Endodermal cell (in vitro differentiated cells): Measurements from ENCODE around the gene PRPH. TPM values are rescaled to one million over a fixed set of nuclear protein-coding genes. Genes with fewer than 3 reads are reported as not detected.

Source experiments
- DNase-seq: peaks from one replicate; pipeline ENCODE4 v3.0.0-alpha.2; 2017
- H3K27ac ChIP-seq: 2 replicates; pipeline ENCODE4 v1.5.1; 2013; ENCODE audit warnings: mild to moderate bottlenecking, low read depth, low read length, moderate library complexity
- H3K27me3 ChIP-seq: 2 replicates; pipeline ENCODE4 v1.6.1; 2013; ENCODE audit warnings: mild to moderate bottlenecking, low read length, moderate library complexity; ENCODE audit not compliant: insufficient read depth, control insufficient read depth, poor library complexity, severe bottlenecking
- H3K36me3 ChIP-seq: 2 replicates; pipeline ENCODE4 v1.7.0; 2013; ENCODE audit warnings: mild to moderate bottlenecking, low read length, moderate library complexity; ENCODE audit not compliant: control insufficient read depth, insufficient read depth
- H3K4me1 ChIP-seq: one replicate; pipeline ENCODE4 v1.7.0; 2013; ENCODE audit warnings: low read length; ENCODE audit not compliant: control insufficient read depth, insufficient read depth
- H3K4me3 ChIP-seq: 2 replicates; pipeline ENCODE4 v1.5.1; 2013; ENCODE audit warnings: mild to moderate bottlenecking, low read length, moderate library complexity
- H3K9ac ChIP-seq: 2 replicates; pipeline ENCODE4 v1.6.1; 2013; ENCODE audit warnings: mild to moderate bottlenecking, low read length, moderate library complexity; ENCODE audit not compliant: poor library complexity, severe bottlenecking; ENCODE audit errors: extremely low read depth
- H3K9me3 ChIP-seq: 2 replicates; pipeline ENCODE4 v1.6.1; 2013; ENCODE audit warnings: mild to moderate bottlenecking, low read length, moderate library complexity; ENCODE audit not compliant: control insufficient read depth
- H3K27ac Mint-ChIP-seq: 2 replicates; pipeline ENCODE4 v1.8.0; 2020; ENCODE audit warnings: mixed read lengths
- H3K27me3 Mint-ChIP-seq: 2 replicates; pipeline ENCODE4 v1.8.0; 2021; ENCODE audit warnings: mild to moderate bottlenecking, mixed read lengths; ENCODE audit not compliant: insufficient read depth
- H3K36me3 Mint-ChIP-seq: 2 replicates; pipeline ENCODE4 v1.8.0; 2020; ENCODE audit warnings: low read depth, mixed read lengths
- H3K4me1 Mint-ChIP-seq: 2 replicates; pipeline ENCODE4 v1.8.0; 2020; ENCODE audit warnings: mixed read lengths
- H3K4me3 Mint-ChIP-seq: 2 replicates; pipeline ENCODE4 v1.8.0; 2020; ENCODE audit warnings: mild to moderate bottlenecking, moderate library complexity, mixed read lengths
- H3K9me3 Mint-ChIP-seq: 2 replicates; pipeline ENCODE4 v1.8.0; 2020; ENCODE audit warnings: mild to moderate bottlenecking, mixed read lengths
- CTCF ChIP-seq: fragments of 200-600 bp; sonication (generic); conservative IDR thresholded peaks from 2 replicates; pipeline ENCODE4 v1.5.0; 2021; ENCODE audit warnings: antibody characterized with exemption, mild to moderate bottlenecking
- whole genome bisulfite sequencing, 2 experiments: methylation state at CpG; one replicate each; pipeline versions ENCODE4 v1.1.5 to v1.1.7; 2013; ENCODE audit warnings: missing lambda C conversion rate in 2 of 2, mixed read lengths in 1 of 2; ENCODE audit not compliant: insufficient coverage in 1 of 2, insufficient read length in 1 of 2; 5-methylcytosine and 5-hydroxymethylcytosine counted together
- total RNA-seq, 2 donors: library from RNA; stranded (reverse); fragmentation: NEBNext Ultra II Directional in 1 of 2; extraction: Animal tissue kit (Norgen Biotek cat#: 25700) in 1 of 2; gene quantifications; 2 replicates in 1 of 2; 3 replicates in 1 of 2; pipeline ENCODE4 v1.2.1, GENCODE V29; 2021

PRPH gene
- total RNA-seq, 2 donors from 2014 or later: 0.42 to 0.51 TPM

- Histone ChIP-seq H3K4me3 (no peak overlapping the region), H3K9me3 (no peaks in the 10 kb centered on the region), H3K9ac (peak overlapping the region; percentile 1), H3K4me1 (peaks cover 3% of the 10 kb centered on the region), H3K36me3 (no peaks in the 10 kb centered on the region), H3K27ac (no peak overlapping the region), H3K27me3 (no peaks in the 10 kb centered on the region)
- no peaks in the 10 kb centered on the region for H3K27me3 Mint-ChIP-seq
- no peaks in the 10 kb centered on the region for H3K9me3 Mint-ChIP-seq
- H3K27ac Mint-ChIP-seq: no peak overlapping the region
- no peak for TF ChIP-seq CTCF
- peaks cover 9% of the 10 kb centered on the region for H3K4me1 Mint-ChIP-seq
- DNase-seq: no peak
- 71 to 75% methylated on average over 2 to 3 of the region's 3 CpGs for WGBS, 2 experiments
- peak overlapping the region; percentile 3 for H3K4me3 Mint-ChIP-seq
- peaks cover 4% of the 10 kb centered on the region for H3K36me3 Mint-ChIP-seq
These were observed 34.8 kb upstream of the PRPH start for GRCh38 chr12:49260166-49260565.

GRCh38 chr12:49260571-49261363 lies 34.2 kb upstream of the PRPH start:
- peaks cover 4% of the 10 kb centered on the region for H3K9me3 Mint-ChIP-seq
- Histone ChIP-seq H3K4me1 (peaks cover 3% of the 10 kb centered on the region), H3K36me3 (no peaks in the 10 kb centered on the region), H3K4me3 (no peak overlapping the region), H3K9ac (peak overlapping the region; percentile 1), H3K27me3 (no peaks in the 10 kb centered on the region), H3K27ac (no peak overlapping the region), H3K9me3 (no peaks in the 10 kb centered on the region)
- peaks cover 9% of the 10 kb centered on the region for H3K4me1 Mint-ChIP-seq
- 94 to 97% methylated on average over 6 to 11 of the region's 11 CpGs for WGBS, 2 experiments
- no peak overlapping the region for H3K27ac Mint-ChIP-seq
- H3K36me3 Mint-ChIP-seq: peaks cover 8% of the 10 kb centered on the region
- DNase-seq: no peak
- H3K27me3 Mint-ChIP-seq: no peaks in the 10 kb centered on the region
- H3K4me3 Mint-ChIP-seq: peak overlapping the region; percentile 3
- no peak for TF ChIP-seq CTCF

- H3K27ac ChIP-seq: no peak overlapping the region
- WGBS, 2 experiments: 100% methylated on average over 2 of the region's 2 CpGs
These were observed 33.2 kb upstream of the PRPH start for GRCh38 chr12:49261721-49262120.

More at GRCh38 chr12:49261721-49262120, 33.2 kb upstream of the PRPH start:
- H3K4me1 Mint-ChIP-seq: peaks cover 9% of the 10 kb centered on the region
- Histone ChIP-seq H3K27me3 (no peaks in the 10 kb centered on the region), H3K4me3 (no peak overlapping the region), H3K9ac (no peak overlapping the region), H3K4me1 (peaks cover 3% of the 10 kb centered on the region), H3K9me3 (no peaks in the 10 kb centered on the region), H3K36me3 (peaks cover 6% of the 10 kb centered on the region)
- no peak overlapping the region for H3K27ac Mint-ChIP-seq
- peaks cover 13% of the 10 kb centered on the region for H3K9me3 Mint-ChIP-seq
- H3K4me3 Mint-ChIP-seq: no peak overlapping the region
- H3K27me3 Mint-ChIP-seq: no peaks in the 10 kb centered on the region
- no peak for DNase-seq
- TF ChIP-seq CTCF: no peak
- peaks cover 12% of the 10 kb centered on the region for H3K36me3 Mint-ChIP-seq
